GM12891 (cell line): ENCODE data around the gene POU2AF1.

ENCODE experiments used
- POLR2A ChIP-seq: IDR thresholded peaks from 2 replicates; pipeline ENCODE4 v1.6.1; 2011; ENCODE audit warnings: low read depth, low read length, control low read depth
- POLR2AphosphoS5 ChIP-seq: IDR thresholded peaks from 2 replicates; pipeline ENCODE4 v1.6.1; 2011; ENCODE audit warnings: low read depth, low read length, control low read depth
- SPI1 ChIP-seq: IDR thresholded peaks from 2 replicates; pipeline ENCODE4 v1.6.1; 2011; ENCODE audit warnings: low read depth, low read length, control low read depth
- TAF1 ChIP-seq: IDR thresholded peaks from 2 replicates; pipeline ENCODE4 v1.6.1; 2011; ENCODE audit warnings: low read depth, low read length, control low read depth

GRCh38 chr11:111409915-111410314 lies 30.8 kb upstream of the POU2AF1 start:
- no peak for TF ChIP-seq POLR2AphosphoS5
- TF ChIP-seq POLR2A, result no peak; the same call in 1 of the 2 replicates
- TF ChIP-seq TAF1, result no peak
- TF ChIP-seq SPI1, result peak; percentile 80
